Measurements from ENCODE around the gene MEMO1. TPM values are rescaled to one million over a fixed set of nuclear protein-coding genes. Genes with fewer than 3 reads are reported as not detected.

Gene MEMO1
- total and polyA plus RNA-seq, 9 of the 15 experiments (the other 6 are each of a cell fraction or from before 2014, with no cell fraction given), result 22.1 to 87.7 (median 61.2) TPM

DNA sequence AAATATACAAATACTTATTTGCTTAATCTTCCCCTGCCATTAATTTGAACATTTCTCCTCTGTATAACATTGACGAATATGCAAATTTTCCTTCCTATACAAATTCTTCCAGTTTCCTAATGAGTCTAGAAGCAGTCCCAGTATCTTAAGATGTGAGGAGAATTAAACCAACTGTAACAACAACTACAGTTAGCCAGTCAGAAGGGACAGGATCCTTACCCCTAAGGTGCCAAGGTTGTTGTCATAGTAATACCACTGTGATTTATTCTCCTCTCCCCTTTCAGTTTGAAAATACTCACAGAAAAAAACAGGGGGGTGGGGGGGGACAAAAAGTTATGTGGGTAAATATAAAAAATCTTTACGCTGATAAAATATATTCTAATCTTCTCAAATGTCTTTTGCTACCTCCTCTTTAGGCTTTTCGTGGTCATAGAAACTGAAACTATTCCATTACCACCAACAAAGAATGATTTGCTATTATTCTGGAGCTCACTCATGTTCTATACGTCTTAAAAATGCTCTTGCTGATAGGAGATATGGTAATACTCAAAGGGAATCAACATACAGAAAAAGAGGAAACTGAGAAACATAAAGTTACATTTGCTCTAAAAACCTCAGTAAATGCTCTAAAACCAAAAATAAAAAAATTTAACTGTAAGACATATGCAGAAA is 107.6 kb downstream of the MEMO1 start:
- ATAC-seq (no peak), FAIRE-seq (no peak), DNase-seq (ENCODE audit: extremely low read depth in 1 of 4, low spot score in 3 of 4) (no peak)
- 78% methylated on average over 4 of the region's 4 CpGs for WGBS (ENCODE audit: insufficient coverage, low coverage, missing lambda C conversion rate)
- TF ChIP-seq, protein P1, sequence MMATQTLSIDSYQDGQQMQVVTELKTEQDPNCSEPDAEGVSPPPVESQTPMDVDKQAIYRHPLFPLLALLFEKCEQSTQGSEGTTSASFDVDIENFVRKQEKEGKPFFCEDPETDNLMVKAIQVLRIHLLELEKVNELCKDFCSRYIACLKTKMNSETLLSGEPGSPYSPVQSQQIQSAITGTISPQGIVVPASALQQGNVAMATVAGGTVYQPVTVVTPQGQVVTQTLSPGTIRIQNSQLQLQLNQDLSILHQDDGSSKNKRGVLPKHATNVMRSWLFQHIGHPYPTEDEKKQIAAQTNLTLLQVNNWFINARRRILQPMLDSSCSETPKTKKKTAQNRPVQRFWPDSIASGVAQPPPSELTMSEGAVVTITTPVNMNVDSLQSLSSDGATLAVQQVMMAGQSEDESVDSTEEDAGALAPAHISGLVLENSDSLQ (IDR thresholded peaks at IDR 0.05), result peak; percentile 35; the same call in 1 of the 2 replicates
- TF ChIP-seq, protein P2, sequence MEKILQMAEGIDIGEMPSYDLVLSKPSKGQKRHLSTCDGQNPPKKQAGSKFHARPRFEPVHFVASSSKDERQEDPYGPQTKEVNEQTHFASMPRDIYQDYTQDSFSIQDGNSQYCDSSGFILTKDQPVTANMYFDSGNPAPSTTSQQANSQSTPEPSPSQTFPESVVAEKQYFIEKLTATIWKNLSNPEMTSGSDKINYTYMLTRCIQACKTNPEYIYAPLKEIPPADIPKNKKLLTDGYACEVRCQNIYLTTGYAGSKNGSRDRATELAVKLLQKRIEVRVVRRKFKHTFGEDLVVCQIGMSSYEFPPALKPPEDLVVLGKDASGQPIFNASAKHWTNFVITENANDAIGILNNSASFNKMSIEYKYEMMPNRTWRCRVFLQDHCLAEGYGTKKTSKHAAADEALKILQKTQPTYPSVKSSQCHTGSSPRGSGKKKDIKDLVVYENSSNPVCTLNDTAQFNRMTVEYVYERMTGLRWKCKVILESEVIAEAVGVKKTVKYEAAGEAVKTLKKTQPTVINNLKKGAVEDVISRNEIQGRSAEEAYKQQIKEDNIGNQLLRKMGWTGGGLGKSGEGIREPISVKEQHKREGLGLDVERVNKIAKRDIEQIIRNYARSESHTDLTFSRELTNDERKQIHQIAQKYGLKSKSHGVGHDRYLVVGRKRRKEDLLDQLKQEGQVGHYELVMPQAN (IDR thresholded peaks at IDR 0.05; ENCODE audit: borderline replicate concordance), result no peak
- Histone ChIP-seq H3K27ac (ENCODE audit: extremely low read depth, low read depth, low read length) (no peak overlapping the region), H3K4me3 (no peak overlapping the region), H4K20me1 (replicated peaks; ENCODE audit: control insufficient read depth, insufficient read depth, low read length) (no peaks in the 10 kb centered on the region), H3K4me2 (ENCODE audit: insufficient read depth, low read length) (no peak overlapping the region), H3K27me3 (ENCODE audit: control insufficient read depth in 2 of 2, insufficient read depth in 2 of 2, low read length in 2 of 2) (no peaks in the 10 kb centered on the region), H2AFZ (ENCODE audit: low read depth, low read length) (no peak overlapping the region), H3K9me1 (ENCODE audit: control insufficient read depth, insufficient read depth, low read length) (no peaks in the 10 kb centered on the region), H3K9ac (ENCODE audit: insufficient read depth in 1 of 2, low read depth in 2 of 2, low read length in 2 of 2) (no peak overlapping the region), H3K36me3 (ENCODE audit: control insufficient read depth, insufficient read depth, low read length) (peaks cover 27% of the 10 kb centered on the region), H3K4me1 (replicated peaks in 1 of 2; ENCODE audit: control insufficient read depth in 2 of 2, insufficient read depth in 2 of 2, low read length in 2 of 2) (no peaks in the 10 kb centered on the region), H3K9me3 (replicated peaks; ENCODE audit: control insufficient read depth, insufficient read depth, low read depth, low read length) (peaks cover 3% of the 10 kb centered on the region; the same call in 1 of the 2 replicates), H3K79me2 (ENCODE audit: control insufficient read depth, insufficient read depth, low read length) (no peaks in the 10 kb centered on the region)
- POLR2A ChIA-PET, result interaction anchor here (0.6 to 1.4 kb wide), 4 partner anchors 18 to 422 kb away, joined by 3 read pairs; no protein-coding TSS in a partner anchor
- CTCF ChIA-PET (ENCODE audit: low intra/inter-chr PET ratio), result no interaction called here
- intact Hi-C loops (cut with micrococcal nuclease) (no loop called here), in situ Hi-C loops (cut with MboI) (no loop called here)
- no TSS peak for BruUV-seq (replicated peaks)
